Body of pancreas (tissue), 4 donors: Measurements from ENCODE around the gene DDX43.

Source experiments
- CTCF ChIP-seq, 7 experiments: fragments of 450-650 bp in 4 of 7; fragments of 200-600 bp in 3 of 7; sonication (generic) in 3 of 7; IDR thresholded peaks; one replicate each; pipeline ENCODE4 v1.5.1; 2016 to 2019; ENCODE audit warnings: antibody characterized with exemption in 7 of 7
- POLR2A ChIP-seq, 3 donors: fragments of 450-650 bp; IDR thresholded peaks; one replicate each; pipeline ENCODE4 v1.6.1; 2016; ENCODE audit warnings: antibody characterized with exemption in 3 of 3, mild to moderate bottlenecking in 2 of 3

GRCh38 chr6:73389854-73390253 is 4.8 kb upstream of the DDX43 start:
- TF ChIP-seq CTCF (IDR thresholded peaks at IDR 0.05) = no peak
- TF ChIP-seq POLR2A (IDR thresholded peaks at IDR 0.05) = no peak
